Tibial nerve (tissue), 4 donors: Measurements from ENCODE around the gene GLUD1. TPM values are rescaled to one million over a fixed set of nuclear protein-coding genes. Genes with fewer than 3 reads are reported as not detected.
"Not testable (repeated sequence)": the region's sequence is repeated elsewhere in the genome, so short reads cannot be mapped to it uniquely, and the experiment has no call there.

Source experiments
- DNase-seq, 2 donors: peaks; one replicate each; pipeline ENCODE4 v3.0.0-alpha.2; 2019; ENCODE audit warnings: low spot score in 2 of 2
- H3K27ac ChIP-seq, 4 donors: fragments of 200-600 bp; sonication (generic) in 3 of 4; one replicate each; pipeline ENCODE4 v1.5.1; 2017 to 2019; ENCODE audit warnings: mild to moderate bottlenecking in 1 of 4
- H3K27me3 ChIP-seq, 2 donors: fragments of 200-600 bp; sonication (generic) in 1 of 2; one replicate each; pipeline versions ENCODE4 v1.5.1 to v1.6.0; 2017 to 2019
- H3K36me3 ChIP-seq, 3 donors: fragments of 200-600 bp; sonication (generic); one replicate each; pipeline ENCODE4 v1.5.1; 2018 to 2019
- H3K4me1 ChIP-seq, 4 donors: fragments of 200-600 bp; sonication (generic) in 3 of 4; one replicate each; pipeline ENCODE4 v1.5.1; 2017 to 2019
- H3K4me3 ChIP-seq, 4 donors: fragments of 200-600 bp; sonication (generic) in 3 of 4; one replicate each; pipeline ENCODE4 v1.5.1; 2017 to 2019; ENCODE audit warnings: mild to moderate bottlenecking in 1 of 4, moderate library complexity in 1 of 4
- H3K9me3 ChIP-seq, 4 donors: fragments of 200-600 bp; sonication (generic) in 3 of 4; one replicate each; pipeline ENCODE4 v1.5.1; 2017 to 2019
- EP300 ChIP-seq, 2 donors: sonication (generic); formaldehyde crosslinking; IDR thresholded peaks; one replicate each; pipeline ENCODE4 v1.6.1; 2017; ENCODE audit warnings: antibody characterized with exemption in 2 of 2, mild to moderate bottlenecking in 1 of 2
- POLR2A ChIP-seq, 2 donors: fragments of 450-650 bp; IDR thresholded peaks; one replicate each; pipeline ENCODE4 v1.6.1; 2017; ENCODE audit warnings: antibody characterized with exemption in 2 of 2, mild to moderate bottlenecking in 2 of 2, moderate library complexity in 2 of 2
- WGBS, 2 donors: methylation state at CpG; one replicate each; pipeline ENCODE4 v1.1.5; 2018; 5-methylcytosine and 5-hydroxymethylcytosine counted together
- total RNA-seq, 4 donors: library from RNA; depleted of rRNA; stranded (reverse); fragments of >200 nt; gene quantifications; one replicate each; pipeline ENCODE4 v1.1.0, GENCODE V29; 2016
- TF ChIP-seq, protein P1 (sequence below), 5 experiments: fragments of 200-600 bp in 3 of 5; fragments of 450-650 bp in 2 of 5; sonication (generic) in 3 of 5; IDR thresholded peaks; one replicate each; pipeline ENCODE4 v1.5.1; 2016 to 2019; ENCODE audit warnings: antibody characterized with exemption in 5 of 5, mild to moderate bottlenecking in 3 of 5, moderate library complexity in 2 of 5

Gene GLUD1
- total RNA-seq, 4 donors from 2014 or later, result 204 to 241 (median 223) TPM

DNA sequence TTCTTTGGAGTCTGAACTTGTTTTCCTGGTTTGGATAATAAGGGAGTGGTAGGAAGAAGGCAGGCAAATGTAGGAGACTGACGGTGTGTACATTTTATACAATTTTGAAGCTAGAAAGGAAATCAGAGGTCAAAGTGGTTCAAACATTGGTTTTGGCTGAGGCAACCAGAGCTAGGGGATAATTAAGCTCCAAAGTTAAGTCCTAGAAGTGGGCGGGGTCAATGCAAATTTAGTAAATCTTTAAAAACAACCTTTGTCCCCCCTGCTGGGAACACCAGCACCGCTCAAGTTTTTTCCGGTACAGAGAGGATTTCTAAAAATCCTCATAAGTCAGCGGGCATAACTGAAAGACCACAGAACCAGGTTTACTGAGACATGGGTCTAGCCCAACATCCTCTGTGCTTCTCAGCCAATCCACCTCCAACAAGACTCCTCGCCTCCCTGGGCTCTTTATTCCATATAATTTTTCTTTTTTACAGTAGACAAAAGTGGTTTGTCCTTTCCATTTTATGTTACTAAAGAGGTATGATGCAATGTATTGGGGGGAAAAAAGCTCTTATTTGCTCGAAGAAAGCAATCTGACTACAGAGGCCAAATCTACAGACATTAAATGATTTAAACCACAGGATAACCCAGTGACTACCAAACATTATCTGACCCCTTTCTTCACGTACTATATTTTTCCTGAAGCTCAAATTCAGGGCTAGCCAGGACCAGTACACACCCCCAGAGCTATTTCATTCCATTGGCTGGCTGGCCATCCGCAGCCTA is 1.6 kb downstream of the GLUD1 start:
- DNase-seq, result no peak
- no peaks in the 10 kb centered on the region for H3K9me3 ChIP-seq
- peaks cover 0 to 16% (median 0%) of the 10 kb centered on the region in 3 donors for H3K36me3 ChIP-seq
- H3K4me1 ChIP-seq, result peaks cover 0 to 54% (median 19%) of the 10 kb centered on the region in 4 donors
- peak overlapping the region; percentile 55 to 96 (median 79) for H3K4me3 ChIP-seq
- peak overlapping the region; percentile 79 to 97 (median 93) for H3K27ac ChIP-seq
- 4 to 7% methylated on average over 9 of the region's 9 CpGs for WGBS, 2 donors
- no peak for TF ChIP-seq EP300 (IDR thresholded peaks at IDR 0.05)
- TF ChIP-seq POLR2A (IDR thresholded peaks at IDR 0.05), result peak in 1 of 2 donors; percentile 6
- no peaks in the 10 kb centered on the region for H3K27me3 ChIP-seq

DNA sequence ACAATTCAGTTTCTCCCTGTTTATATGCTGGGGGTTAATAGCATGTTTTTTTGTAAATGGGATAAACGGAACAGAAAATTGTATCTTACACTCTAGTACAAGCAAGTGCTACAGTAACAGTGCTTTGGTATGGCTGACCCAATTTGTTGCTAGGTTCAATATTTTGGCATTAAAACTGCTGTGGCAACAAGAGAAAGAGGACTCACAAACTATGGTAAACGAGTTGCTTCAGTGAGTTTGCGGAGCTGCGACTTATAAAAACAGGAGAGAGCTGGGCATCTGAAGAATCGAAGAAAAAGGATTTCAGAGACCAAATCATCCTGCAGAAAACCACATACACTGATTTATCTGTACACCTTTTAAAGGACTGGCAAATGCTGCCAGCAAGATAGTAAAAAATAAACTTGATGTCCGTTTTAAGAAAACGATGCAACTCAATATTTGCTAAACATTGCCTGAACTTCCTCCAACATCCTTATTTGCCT is 2.2 kb downstream of the GLUD1 start:
- no peaks in the 10 kb centered on the region for H3K27me3 ChIP-seq
- H3K4me1 ChIP-seq, result peaks cover 0 to 60% (median 19%) of the 10 kb centered on the region in 4 donors
- peak overlapping the region in 3 of 4 donors; percentile 92 to 97 (median 94) for H3K27ac ChIP-seq
- H3K36me3 ChIP-seq, result peaks cover 0 to 10% (median 0%) of the 10 kb centered on the region in 3 donors
- peak overlapping the region; percentile 55 to 96 (median 79) for H3K4me3 ChIP-seq
- 6 to 9% methylated on average over 7 of the region's 7 CpGs for WGBS, 2 donors
- TF ChIP-seq, protein P1, sequence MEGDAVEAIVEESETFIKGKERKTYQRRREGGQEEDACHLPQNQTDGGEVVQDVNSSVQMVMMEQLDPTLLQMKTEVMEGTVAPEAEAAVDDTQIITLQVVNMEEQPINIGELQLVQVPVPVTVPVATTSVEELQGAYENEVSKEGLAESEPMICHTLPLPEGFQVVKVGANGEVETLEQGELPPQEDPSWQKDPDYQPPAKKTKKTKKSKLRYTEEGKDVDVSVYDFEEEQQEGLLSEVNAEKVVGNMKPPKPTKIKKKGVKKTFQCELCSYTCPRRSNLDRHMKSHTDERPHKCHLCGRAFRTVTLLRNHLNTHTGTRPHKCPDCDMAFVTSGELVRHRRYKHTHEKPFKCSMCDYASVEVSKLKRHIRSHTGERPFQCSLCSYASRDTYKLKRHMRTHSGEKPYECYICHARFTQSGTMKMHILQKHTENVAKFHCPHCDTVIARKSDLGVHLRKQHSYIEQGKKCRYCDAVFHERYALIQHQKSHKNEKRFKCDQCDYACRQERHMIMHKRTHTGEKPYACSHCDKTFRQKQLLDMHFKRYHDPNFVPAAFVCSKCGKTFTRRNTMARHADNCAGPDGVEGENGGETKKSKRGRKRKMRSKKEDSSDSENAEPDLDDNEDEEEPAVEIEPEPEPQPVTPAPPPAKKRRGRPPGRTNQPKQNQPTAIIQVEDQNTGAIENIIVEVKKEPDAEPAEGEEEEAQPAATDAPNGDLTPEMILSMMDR (IDR thresholded peaks at IDR 0.05), result no peak
- TF ChIP-seq POLR2A (IDR thresholded peaks at IDR 0.05) (no peak), EP300 (IDR thresholded peaks at IDR 0.05) (no peak)
- no peaks in the 10 kb centered on the region for H3K9me3 ChIP-seq
- no peak for DNase-seq

DNA sequence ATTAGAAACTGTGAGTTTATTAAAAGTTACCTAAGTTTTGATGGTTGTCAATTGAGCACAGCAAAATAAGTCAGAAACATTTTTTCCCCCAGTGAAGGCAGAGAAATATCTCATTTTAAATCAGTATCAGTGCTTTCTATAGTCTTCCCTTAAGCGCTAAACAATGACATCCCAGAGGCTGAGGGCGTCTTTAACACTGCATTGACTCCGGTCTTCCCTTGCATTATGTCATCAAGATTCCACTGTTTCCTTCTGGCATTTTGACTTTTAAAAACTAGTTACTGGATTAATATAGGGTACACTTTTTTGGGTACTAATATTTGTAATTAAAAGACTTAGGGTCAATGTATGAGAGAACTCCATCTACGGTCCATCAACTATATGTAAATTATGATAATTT is 3.9 kb downstream of the GLUD1 start:
- no peak for DNase-seq
- Histone ChIP-seq H3K36me3 (peaks cover 0 to 7% (median 0%) of the 10 kb centered on the region in 3 donors), H3K4me1 (peaks cover 0 to 57% (median 18%) of the 10 kb centered on the region in 4 donors), H3K27ac (peak overlapping the region in 1 of 4 donors; percentile 97), H3K9me3 (no peaks in the 10 kb centered on the region), H3K27me3 (no peaks in the 10 kb centered on the region), H3K4me3 (no peak overlapping the region)
- WGBS, 2 donors, result 52 to 58% methylated on average over 4 of the region's 4 CpGs
- TF ChIP-seq EP300 (IDR thresholded peaks at IDR 0.05) (no peak), POLR2A (IDR thresholded peaks at IDR 0.05) (no peak)
- TF ChIP-seq, protein P1 (IDR thresholded peaks at IDR 0.05), result no peak

DNA sequence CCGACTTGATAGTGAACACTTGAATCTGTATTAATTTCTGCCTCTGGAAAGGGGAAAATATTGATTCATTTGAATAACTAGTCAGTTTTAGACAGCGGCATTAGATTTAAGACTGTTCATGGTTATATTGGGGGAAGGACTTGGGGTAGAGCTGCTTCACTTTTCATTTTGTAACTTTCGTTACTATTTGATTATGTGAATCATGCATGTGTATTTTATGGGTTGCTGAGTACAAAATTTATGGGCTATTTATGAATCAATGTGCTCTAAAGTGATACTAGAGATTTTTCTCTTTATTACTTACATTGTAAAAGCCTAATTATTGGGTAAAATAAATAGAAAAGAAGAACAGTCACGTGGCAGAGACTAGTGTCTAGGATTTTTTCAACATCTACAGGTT is 4.9 kb downstream of the GLUD1 start:
- Histone ChIP-seq H3K4me1 (peaks cover 0 to 58% (median 21%) of the 10 kb centered on the region in 4 donors), H3K36me3 (peaks cover 0 to 7% (median 0%) of the 10 kb centered on the region in 3 donors), H3K27ac (peak overlapping the region in 1 of 4 donors; percentile 97)

DNA sequence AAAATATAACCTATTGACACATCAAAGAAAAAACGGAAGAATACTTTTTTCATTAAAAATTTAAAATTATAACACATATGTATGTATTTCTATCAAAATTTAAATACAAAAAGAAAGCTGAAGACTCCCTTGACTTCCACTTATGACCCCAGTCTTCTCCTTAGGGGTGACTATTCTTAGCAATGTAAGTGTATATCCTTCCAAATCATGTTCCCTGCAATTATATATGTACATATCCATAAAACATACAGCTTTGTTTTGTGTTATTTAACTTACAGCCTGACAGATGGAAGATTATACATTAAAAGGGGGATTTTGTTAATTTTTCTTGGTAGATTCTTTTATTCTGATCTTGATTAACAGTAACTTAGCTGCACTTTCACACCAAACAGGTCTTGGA is 9.1 kb downstream of the GLUD1 start:
- H3K27ac ChIP-seq, result peak overlapping the region in 1 of 4 donors; percentile 36
- no peak for DNase-seq
- no peaks in the 10 kb centered on the region for H3K9me3 ChIP-seq
- H3K4me1 ChIP-seq, result peaks cover 0 to 71% (median 26%) of the 10 kb centered on the region in 4 donors
- peaks cover 0 to 7% (median 0%) of the 10 kb centered on the region in 3 donors for H3K36me3 ChIP-seq
- 74 to 81% methylated on average over 1 of the region's 1 CpG for WGBS, 2 donors
- no peak for TF ChIP-seq EP300 (IDR thresholded peaks at IDR 0.05)
- H3K4me3 ChIP-seq, result no peak overlapping the region
- no peaks in the 10 kb centered on the region for H3K27me3 ChIP-seq

More for the DNA sequence above, 4.9 kb downstream of the GLUD1 start:
- Histone ChIP-seq H3K27me3 (no peaks in the 10 kb centered on the region), H3K9me3 (no peaks in the 10 kb centered on the region), H3K4me3 (no peak overlapping the region)
- DNase-seq, result no peak
- TF ChIP-seq EP300 (IDR thresholded peaks at IDR 0.05) (no peak), POLR2A (IDR thresholded peaks at IDR 0.05) (no peak)
- TF ChIP-seq, protein P1 (IDR thresholded peaks at IDR 0.05), result no peak
- 82 to 84% methylated on average over 4 of the region's 4 CpGs for WGBS, 2 donors

DNA sequence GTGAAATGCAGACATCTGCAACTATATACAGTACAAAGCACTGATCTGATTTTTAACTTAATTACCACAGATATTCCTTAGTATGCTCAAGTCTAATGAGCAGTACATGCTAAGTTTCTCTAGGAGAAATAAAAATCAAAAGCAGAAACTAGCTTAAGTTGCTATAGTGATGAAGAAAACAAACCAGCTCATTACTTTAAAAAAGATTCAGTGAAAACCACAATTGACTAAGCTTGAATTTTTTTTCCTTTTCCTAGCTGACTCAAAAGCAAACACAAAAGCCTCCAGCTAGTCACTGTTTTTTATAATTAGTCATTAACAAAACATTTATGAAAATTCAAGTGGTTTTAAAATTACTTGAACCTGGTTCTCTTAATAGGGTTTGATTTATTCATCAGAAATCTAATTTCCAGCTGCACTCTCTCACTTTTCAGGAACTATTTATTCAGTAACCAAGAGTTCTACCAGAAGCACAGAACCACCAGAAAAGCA is 10.3 kb downstream of the GLUD1 start:
- DNase-seq, H3K4me3 ChIP-seq, H3K9me3 ChIP-seq, H3K27me3 ChIP-seq, H3K36me3 ChIP-seq: not testable (repeated sequence)
- Histone ChIP-seq H3K4me1 (peaks cover 0 to 61% (median 21%) of the 10 kb centered on the region in 4 donors), H3K27ac (peak overlapping the region; percentile 30 to 85 (median 72))
